GM19438 (cell line): ENCODE measurements around the gene PCYOX1L.

ENCODE experiments used
- ATAC-seq: cut with Tn5 transposase; IDR thresholded peaks from one replicate; pipeline ENCODE4 v1.9.1; 2021; ENCODE audit warnings: low read depth; ENCODE audit not compliant: unreplicated experiment

PCYOX1L gene

DNA sequence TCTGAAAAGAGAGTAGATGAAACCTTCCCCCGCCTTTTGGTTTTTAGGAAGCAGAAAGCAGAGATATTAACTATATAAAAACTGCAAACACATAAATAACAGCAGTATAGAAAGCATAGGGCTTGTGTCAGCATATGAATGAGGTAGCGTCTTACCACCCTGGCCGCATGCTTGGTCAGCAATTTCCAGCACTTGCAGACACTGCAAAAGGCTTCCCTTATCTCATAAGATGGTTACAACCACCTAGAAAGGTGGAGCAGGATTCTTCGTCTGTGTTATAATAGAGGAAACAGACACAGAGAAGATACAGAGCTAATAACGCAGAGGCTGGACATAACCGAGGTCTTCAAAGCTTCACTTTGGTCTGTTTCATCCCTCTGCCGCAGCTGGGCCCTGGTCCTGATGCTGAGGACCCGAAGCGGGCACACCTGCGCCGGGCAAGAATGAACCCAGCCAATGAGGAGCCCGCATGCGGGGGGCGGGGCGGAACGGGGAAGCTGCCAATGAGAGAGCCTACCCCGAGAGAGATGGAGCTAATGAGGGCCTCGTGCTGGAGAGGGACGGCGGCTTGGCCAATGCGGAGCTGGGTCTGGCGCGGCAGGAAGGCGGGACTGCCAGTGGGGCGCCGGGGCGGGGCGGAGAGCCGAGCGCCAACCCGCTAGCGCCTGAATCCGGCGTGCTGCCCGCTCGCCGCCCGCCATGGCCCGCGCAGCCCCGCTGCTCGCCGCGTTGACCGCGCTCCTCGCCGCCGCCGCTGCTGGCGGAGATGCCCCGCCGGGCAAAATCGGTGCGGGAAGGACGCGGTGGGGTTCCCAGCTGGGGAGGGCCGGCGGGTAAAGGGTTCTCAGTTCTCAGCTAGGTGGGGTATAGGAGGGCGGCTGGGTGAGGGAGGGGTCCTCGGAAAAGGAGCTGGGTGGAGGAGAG lies at the start of gene PCYOX1L:
PCYOX1L (plus strand) TSS at position 677 of the 924 bp plus-strand sequence; CDS start at position 700, 23 bp downstream.
- ATAC-seq: peak; percentile 100

DNA sequence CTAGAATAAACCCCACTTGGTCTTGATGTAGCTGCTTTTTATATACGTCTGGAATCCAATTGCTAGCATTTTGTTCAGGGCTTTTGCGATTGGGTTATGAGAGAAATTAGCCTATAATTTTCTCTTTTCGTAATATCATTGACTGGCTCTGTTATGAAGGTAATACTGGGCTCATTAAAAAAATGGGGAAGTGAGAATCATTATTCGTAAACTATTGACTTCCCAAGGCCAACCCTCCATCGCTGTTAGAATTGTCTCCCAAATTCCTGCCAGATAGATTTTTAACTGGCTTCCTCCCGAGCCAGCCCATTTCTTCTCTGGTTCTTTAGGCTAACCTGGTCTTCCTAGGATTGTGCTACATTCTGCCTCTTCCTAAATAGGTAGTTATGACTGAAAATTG lies 48.5 kb upstream of the PCYOX1L start:
- ATAC-seq: no peak

- ATAC-seq: no peak
Measured at GRCh38 chr5:149310488-149310887, 47.4 kb upstream of the PCYOX1L start.

DNA sequence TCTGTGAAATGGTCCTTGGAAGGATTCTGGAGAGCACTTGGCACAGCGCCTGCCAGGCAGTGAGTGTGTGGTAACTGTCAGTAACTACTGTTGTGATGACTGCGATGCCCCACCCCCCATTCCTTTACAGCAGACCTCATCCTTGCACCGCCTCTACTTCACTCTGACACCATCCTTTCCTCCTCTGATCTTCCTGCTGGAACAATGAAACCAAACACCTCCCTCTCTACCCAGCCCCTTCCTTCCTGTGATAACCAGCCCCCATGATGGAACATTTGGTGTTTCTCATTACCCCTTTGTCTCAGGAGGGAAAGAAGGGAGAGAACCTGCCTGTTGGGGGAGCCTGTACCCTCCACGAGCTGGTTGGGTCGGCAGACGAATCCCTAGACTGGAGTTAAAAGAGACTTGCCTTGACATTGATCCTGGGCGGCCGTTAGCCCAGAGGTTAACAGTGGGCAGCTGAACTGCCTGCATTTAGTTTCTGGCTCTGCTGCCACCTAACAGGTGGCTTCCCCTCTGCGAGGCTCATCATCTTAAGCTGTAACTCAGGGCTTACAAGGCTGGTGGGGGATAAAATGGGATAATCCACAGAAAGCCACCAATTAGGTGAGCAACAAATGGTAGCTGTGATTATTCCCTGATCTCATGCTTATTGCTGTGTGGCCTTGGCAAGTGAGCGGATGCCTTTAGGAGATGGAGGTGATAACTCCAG lies 46.7 kb upstream of the PCYOX1L start:
- no peak for ATAC-seq

GRCh38 chr5:149313151-149313841 lies 44.5 kb upstream of the PCYOX1L start:
- ATAC-seq: no peak

DNA sequence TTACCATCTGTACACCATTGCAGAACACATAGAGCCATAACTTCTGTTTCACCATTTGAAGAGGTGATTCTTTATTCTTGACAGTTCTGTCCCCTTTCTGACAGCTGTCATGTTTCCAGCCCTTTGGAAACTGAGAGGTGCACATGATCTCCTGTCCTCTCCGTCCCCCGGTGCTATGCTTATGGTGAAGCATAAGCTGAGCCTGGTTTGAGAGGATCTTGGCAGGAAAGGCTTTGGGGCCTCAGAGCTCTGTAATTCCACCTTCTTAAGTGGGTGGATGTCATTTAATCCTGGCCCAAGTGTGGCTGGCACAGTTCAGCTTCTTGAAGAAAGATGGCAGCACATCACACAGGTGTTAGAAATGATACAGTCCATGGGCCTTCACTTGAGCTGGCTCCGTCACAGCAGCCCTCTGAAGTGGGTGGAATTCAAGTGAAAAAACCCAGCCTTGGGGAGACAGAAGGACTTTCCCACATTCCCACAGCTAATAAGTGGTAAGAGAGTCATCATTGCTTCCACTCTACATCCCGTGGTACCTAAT lies 43.2 kb upstream of the PCYOX1L start:
- no peak for ATAC-seq

GRCh38 chr5:149315753-149316152 lies 42.1 kb upstream of the PCYOX1L start:
- ATAC-seq: no peak

DNA sequence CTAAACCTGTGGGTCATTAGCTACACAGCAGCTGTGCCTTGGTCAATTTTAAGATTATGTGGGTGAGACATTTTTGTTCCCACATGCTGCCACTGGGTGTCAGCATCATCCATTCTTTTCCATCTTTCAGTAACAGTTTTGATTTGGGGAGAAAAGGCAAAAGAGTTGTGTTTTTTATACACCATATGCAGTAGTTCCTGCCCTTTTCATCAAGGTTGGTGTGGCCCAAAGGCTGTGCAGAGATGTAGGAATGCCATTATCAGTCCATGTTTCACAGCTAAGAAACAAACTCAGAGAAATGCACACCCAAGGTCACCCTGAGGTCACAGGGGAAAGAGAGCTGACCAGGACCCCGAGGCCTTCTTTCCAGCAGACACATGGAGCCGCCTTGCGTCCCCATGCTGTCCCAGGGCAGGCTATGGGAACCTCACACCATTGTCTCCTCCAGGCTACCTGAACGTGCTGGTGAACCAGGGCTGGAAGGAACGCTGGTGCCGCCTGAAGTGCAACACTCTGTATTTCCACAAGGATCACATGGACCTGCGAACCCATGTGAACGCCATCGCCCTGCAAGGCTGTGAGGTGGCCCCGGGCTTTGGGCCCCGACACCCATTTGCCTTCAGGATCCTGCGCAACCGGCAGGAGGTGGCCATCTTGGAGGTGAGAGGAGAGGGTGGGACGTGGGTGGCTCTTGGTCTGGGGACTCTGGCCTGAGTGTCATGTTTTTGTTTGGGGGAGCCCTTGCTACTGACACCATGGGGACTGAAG lies 40.4 kb upstream of the PCYOX1L start:
- ATAC-seq: no peak

- ATAC-seq: no peak
Measured at GRCh38 chr5:149319174-149319573, 38.7 kb upstream of the PCYOX1L start.

DNA sequence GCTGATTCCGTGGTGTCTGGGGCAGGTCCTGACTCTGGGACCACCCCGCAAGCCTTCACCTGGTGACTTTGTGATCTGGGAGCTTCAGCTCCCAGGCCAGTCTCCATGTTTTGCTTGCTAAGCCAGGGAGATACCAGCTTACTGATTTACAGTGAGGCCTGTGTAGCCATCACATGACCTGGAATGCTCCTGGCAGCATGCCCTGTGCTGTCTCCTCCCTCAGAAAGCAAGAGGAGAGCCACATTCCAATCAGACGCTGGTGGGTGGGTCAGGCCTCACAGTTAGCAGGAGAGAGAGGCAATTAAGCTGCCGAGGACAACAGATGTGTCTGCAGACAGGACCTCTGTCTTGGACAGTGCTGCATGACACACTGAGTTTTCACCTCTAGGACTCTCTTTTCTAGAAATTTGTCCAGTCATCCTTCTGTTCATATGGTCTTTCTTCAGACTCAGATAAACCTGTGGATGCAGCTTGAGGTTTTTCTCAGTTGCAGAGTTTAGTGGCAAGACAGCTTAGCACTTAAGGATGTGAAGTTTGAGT lies 37.0 kb upstream of the PCYOX1L start:
- no peak for ATAC-seq

GRCh38 chr5:149322518-149322917 lies 35.3 kb upstream of the PCYOX1L start:
- ATAC-seq: no peak

- no peak for ATAC-seq
Measured at GRCh38 chr5:149323210-149323609, 34.6 kb upstream of the PCYOX1L start.

GRCh38 chr5:149323621-149324205 lies 34.1 kb upstream of the PCYOX1L start:
- no peak for ATAC-seq

DNA sequence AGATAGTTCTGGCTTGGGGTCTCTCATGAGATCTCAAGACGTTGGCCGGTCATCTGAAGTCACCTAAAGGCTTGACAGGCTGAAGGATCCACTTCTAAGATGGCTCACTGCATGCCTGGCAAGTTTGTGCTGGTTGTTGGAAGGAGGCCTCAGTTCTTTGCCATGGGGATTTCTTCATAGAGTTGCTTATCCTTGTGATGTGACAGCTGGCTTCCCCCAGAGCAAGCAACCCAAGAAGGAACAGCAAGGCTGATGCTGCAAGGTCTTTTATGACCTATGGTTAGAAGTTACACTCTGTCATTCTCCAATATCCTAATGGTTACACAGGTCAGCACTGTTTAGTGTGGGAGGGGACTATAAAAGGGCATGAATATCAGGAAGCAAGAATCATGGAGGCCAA lies 33.2 kb upstream of the PCYOX1L start:
- ATAC-seq: no peak

DNA sequence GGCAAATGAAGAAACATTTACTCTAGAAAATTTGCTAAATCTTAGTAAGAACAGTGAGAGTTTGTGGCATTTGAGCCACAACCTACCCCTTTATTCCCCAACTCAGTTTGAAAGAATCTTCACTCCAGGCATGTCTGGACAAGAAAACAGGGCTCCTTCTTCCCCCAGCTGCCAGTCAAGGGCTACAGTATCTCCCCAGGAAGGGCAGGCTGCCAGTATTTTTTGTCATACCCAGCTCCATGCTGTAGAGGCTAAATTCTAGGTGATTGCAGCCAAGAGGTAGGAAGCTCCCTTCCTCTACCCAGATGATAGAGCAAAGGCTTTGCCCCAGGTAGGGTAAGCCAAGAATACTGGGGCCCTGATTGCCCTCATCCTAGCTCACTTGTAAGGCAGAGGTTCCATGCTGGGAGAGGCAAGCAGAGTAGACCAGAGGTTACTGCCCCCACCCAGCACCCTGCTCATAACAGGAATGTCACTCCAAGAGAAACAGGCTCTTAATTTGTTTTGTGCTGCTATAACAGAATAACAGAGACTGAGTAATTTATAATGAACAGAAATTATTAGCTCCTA lies 32.6 kb upstream of the PCYOX1L start:
- no peak for ATAC-seq

DNA sequence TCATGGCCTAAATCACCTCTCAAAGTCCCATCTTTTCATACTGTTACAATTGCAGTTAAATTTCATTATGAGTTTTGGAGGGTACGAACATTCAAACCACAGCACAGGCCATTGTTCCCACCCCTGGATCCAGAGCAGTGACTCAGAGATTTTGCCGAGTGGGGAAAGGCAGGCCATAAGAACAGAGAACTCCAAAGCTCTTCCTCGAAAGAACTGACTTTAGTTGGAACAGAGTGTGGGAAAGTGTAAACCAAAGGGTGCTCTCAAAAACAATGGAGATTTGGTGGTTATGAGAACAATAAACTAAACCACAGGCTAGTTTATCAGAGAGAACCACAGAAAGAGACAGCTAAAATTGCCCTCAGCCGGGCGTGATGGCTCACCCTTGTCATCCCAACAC lies 32.0 kb upstream of the PCYOX1L start:
- no peak for ATAC-seq

GRCh38 chr5:149326611-149327010 lies 31.2 kb upstream of the PCYOX1L start:
- no peak for ATAC-seq

- ATAC-seq: no peak
Measured at GRCh38 chr5:149328177-149328576, 29.7 kb upstream of the PCYOX1L start.
